HUES64 (cell line): ENCODE measurements around the gene CEP135.
"Not testable (repeated sequence)": the region's sequence is repeated elsewhere in the genome, so short reads cannot be mapped to it uniquely, and the experiment has no call there.

Experiments
- H3K27ac ChIP-seq: 2 replicates; pipeline ENCODE4 v1.7.0; 2013; ENCODE audit warnings: low read depth, low read length, inconsistent platforms
- H3K27me3 ChIP-seq: 2 replicates; pipeline ENCODE4 v1.6.1; 2013; ENCODE audit warnings: mild to moderate bottlenecking, low read length; ENCODE audit not compliant: insufficient read depth
- H3K36me3 ChIP-seq: 2 replicates; pipeline ENCODE4 v1.6.1; 2013; ENCODE audit warnings: mild to moderate bottlenecking, low read length; ENCODE audit not compliant: insufficient read depth
- H3K4me1 ChIP-seq: 2 replicates; pipeline ENCODE4 v1.6.1; 2013; ENCODE audit warnings: mild to moderate bottlenecking, low read length, moderate library complexity; ENCODE audit not compliant: insufficient read depth
- H3K4me3 ChIP-seq: 2 replicates; pipeline ENCODE4 v1.5.1; 2013; ENCODE audit warnings: mild to moderate bottlenecking, low read length, moderate library complexity
- H3K9ac ChIP-seq: 2 replicates; pipeline ENCODE4 v1.6.1; 2013; ENCODE audit warnings: mild to moderate bottlenecking, low read depth, low read length
- H3K9me3 ChIP-seq: 2 replicates; pipeline ENCODE4 v1.6.1; 2013; ENCODE audit warnings: low read depth, low read length; ENCODE audit not compliant: insufficient read depth
- WGBS: fragments of 150-250, 120-280 bp; methylation state at CpG from one replicate; pipeline ENCODE4 v1.1.7; 2013; ENCODE audit warnings: missing lambda C conversion rate; 5-methylcytosine and 5-hydroxymethylcytosine counted together

The CEP135 gene

DNA sequence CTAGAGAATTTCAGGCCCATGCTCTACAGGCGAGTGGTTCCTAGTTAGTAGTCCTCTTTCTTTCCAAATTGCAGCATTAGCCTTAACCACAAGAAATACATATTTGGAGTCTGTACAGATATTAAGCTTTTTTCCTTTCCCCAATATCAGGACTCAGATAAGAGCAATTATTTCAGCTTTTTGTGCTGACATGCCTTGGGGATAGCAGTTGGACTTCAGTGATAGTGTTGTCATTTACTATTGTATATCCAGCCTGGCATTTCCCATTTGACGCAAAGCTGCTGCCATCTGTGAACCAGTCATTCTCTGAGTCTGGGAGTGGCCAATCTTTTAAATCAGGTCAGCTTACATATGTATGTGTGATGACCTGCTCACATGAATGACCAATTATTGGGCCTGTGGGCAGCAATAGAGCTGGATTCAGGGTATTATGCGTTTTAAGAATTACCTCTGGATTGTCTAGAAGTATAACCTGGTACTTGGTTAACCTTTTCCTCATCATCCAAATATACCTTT is 6.8 kb upstream of the CEP135 start:
- no peak overlapping the region for H3K27ac ChIP-seq
- H3K36me3 ChIP-seq = no peaks in the 10 kb centered on the region
- H3K9me3 ChIP-seq = peaks cover 3% of the 10 kb centered on the region; the same call in 1 of the 2 replicates
- no peaks in the 10 kb centered on the region for H3K27me3 ChIP-seq
- H3K4me3 ChIP-seq = no peak overlapping the region
- no peak overlapping the region for H3K9ac ChIP-seq
- no peaks in the 10 kb centered on the region for H3K4me1 ChIP-seq
- 90% methylated on average over 3 of the region's 3 CpGs for WGBS

DNA sequence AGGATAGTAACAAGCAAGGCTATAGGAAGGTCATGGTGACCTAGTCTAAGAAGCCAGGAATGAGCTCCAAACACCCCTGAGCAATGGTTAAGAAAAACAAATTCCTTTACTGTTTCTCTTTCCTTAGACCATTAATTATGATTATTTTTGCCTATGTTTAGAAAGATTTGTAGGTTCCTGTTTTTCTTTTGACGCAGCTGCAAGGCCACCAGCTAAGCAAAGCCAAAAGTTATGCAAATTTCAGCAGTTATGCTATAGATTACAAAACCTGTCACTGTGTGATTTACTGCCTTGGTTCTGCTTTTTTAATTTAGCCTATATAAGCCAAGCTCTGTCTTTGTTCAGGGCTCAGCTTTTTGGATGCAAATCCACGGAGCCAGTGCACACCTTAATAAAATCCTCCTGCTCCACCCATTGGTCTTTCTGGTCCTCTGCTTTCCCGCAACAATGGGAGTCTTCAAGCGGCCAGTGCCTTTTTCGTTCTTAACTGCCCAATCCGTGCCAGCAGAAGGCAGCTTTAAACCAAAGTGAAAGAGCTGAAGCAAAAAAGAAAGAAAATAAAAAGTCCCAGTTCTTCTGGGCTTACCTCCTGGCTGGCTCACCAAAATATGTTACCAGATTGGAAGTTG is 1.4 kb upstream of the CEP135 start:
- 69% methylated on average over 6 of the region's 6 CpGs for WGBS
- Histone ChIP-seq H3K9me3 (no peaks in the 10 kb centered on the region), H3K27me3 (no peaks in the 10 kb centered on the region), H3K4me3 (no peak overlapping the region), H3K27ac (peak overlapping the region; percentile 4; the same call in 1 of the 2 replicates), H3K4me1 (peaks cover 20% of the 10 kb centered on the region), H3K9ac (no peak overlapping the region), H3K36me3 (peaks cover 5% of the 10 kb centered on the region)

DNA sequence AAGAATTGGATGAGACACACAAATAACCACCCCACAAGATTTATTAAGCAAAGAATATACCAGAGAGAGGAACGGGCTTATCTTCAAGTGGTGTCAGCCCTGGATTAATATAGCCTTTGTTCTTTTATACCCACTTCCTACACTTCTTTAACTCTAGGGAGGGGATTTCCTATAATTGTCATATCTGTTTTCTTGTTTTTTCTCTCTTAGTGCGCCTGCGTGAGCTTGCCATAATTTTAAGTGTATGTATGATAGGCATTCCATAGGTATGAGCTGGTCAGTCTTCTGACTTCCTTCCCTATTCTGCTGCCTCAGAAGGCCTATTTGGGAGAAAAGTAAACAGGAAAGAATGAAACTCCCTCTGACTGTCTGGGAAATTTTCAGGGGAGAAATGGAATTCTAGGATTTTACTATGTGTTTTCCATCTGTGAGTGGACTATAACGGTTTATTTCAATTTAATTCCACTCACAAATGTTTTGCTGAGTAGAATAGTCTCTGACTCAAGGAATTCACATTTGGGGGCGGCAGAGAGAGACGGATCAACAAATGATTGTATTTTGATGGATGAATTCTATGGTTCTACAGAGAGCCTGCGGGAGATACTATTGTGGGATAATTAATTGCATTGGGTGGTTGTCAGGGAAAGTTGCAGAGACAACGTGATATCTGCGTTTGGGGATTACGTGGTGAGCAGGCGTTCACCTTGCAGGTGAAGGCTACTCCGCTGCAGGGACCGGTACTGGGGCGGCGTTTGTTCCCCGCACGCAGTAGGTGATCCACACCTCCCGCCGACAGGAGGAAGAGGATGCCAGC is 626 bp upstream of the CEP135 start:
- H3K27ac ChIP-seq = peak overlapping the region; percentile 4; the same call in 1 of the 2 replicates

DNA sequence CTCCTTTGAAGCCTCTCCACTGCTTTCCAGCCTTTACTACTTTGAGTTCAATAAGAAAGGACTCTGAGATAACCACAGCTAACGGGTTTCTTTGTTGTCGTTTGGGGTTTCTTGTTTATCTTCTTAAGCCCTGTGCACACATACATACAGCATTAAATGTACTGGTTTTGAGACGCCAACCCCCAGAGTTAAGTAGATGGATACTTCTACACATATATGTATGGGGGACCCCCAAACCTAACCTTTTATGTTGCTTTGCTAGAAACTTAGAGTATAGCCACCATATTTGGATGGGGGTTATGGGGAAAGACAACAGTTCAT is 697 bp downstream of the CEP135 start:
- peaks cover 20% of the 10 kb centered on the region for H3K4me1 ChIP-seq
- H3K9ac ChIP-seq = peak overlapping the region; percentile 91
- H3K9me3 ChIP-seq = no peaks in the 10 kb centered on the region
- WGBS = no CpG with 5 or more reads among the region's 3 CpGs
- H3K27me3 ChIP-seq = no peaks in the 10 kb centered on the region
- peak overlapping the region; percentile 96 for H3K27ac ChIP-seq
- peak overlapping the region; percentile 92 for H3K4me3 ChIP-seq
- peaks cover 26% of the 10 kb centered on the region for H3K36me3 ChIP-seq

More for the DNA sequence above, 626 bp upstream of the CEP135 start:
- WGBS = 8% methylated on average over 17 of the region's 19 CpGs
- Histone ChIP-seq H3K36me3 (peaks cover 12% of the 10 kb centered on the region), H3K4me3 (peak overlapping the region; percentile 92), H3K9me3 (no peaks in the 10 kb centered on the region), H3K27me3 (no peaks in the 10 kb centered on the region), H3K4me1 (peaks cover 20% of the 10 kb centered on the region), H3K9ac (0 out of 2 replicates have a peak overlapping the region, but pooled peaks have one; percentile 12)

DNA sequence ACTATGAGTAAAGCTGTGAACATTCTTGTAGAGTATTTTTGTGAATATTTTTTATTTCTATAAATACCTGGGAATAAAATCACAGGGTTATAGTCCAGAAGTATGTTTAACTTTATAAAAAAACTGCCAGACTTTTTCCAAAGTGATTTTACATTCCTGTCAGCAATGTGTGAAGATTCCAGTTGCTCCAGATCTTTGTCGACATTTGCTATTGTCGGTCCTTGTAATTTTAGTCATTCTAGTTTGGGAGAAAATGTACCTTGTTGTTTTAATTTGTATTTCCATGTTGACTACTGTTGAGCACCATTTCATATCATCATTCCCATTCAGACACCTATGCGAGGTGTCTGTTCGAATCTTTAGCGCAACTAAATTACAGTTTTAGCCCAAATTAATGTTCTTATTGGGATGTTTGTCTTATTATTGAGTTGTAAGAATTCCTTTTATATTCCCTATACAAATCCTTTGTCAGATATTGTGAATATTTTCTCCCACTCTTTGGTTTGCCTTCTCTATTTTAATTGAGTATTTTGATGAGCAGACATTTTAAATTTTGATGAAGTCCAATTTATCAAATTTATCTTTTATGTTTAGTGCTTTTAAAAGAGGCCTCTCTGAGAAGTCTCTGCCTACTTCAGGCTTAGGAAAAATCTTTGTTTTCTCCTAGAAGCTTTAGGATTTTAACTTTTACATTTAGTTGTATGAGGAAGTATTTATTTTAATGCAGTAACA is 2.6 kb downstream of the CEP135 start:
- no peak overlapping the region for H3K27ac ChIP-seq
- H3K27me3 ChIP-seq = no peaks in the 10 kb centered on the region
- no peak overlapping the region for H3K9ac ChIP-seq
- WGBS = 89% methylated on average over 3 of the region's 5 CpGs
- no peak overlapping the region for H3K4me3 ChIP-seq
- peaks cover 44% of the 10 kb centered on the region for H3K36me3 ChIP-seq
- H3K9me3 ChIP-seq = no peaks in the 10 kb centered on the region
- peaks cover 20% of the 10 kb centered on the region for H3K4me1 ChIP-seq

DNA sequence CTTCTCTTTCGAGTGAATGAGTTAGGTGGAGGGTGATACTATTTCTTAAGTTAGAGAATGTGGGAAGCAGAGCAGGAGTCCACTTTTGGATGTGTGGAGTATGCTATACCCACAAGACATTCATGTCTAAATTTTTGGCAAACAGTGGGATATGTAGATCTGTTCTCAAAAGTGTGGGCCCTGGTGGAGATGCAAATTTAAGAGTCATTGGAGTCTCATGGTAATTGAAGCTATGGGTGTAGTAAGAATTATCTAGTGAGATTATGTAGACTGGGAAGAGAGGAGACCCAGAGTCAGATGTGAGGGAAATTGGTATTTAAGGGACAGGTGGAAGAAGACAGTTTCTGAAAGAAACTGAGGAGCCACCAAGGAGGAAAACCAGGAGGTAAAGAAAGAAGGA is 7.0 kb downstream of the CEP135 start:
- no peak overlapping the region for H3K9ac ChIP-seq
- H3K4me1 ChIP-seq = no peaks in the 10 kb centered on the region
- H3K36me3 ChIP-seq = peaks cover 85% of the 10 kb centered on the region
- H3K4me3 ChIP-seq = no peak overlapping the region
- H3K9me3 ChIP-seq = no peaks in the 10 kb centered on the region
- H3K27me3 ChIP-seq = no peaks in the 10 kb centered on the region
- 100% methylated on average over 1 of the region's 1 CpG for WGBS
- H3K27ac ChIP-seq = no peak overlapping the region

DNA sequence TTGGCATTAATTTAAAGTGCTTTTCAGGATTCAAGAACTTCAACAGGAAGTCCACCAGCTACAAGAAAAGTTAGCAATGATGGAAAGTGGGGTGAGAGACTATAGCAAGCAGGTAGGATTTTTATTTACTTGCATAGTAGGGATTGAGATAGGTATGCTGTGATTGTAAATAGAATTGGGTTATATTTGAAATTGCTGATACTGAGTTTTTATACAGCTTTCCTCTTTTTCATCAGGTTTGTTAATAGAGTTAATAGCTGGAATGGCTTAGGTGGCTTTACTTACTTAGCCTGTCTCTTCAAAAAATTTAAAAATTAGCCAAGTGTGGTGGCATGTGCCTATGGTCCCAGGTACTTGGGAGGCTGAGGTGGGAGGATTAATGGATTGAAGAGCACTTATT is 10.9 kb downstream of the CEP135 start:
- Histone ChIP-seq H3K9me3 (no peaks in the 10 kb centered on the region), H3K4me3 (no peak overlapping the region), H3K36me3 (peaks cover 77% of the 10 kb centered on the region), H3K9ac (no peak overlapping the region), H3K27ac (no peak overlapping the region), H3K4me1 (no peaks in the 10 kb centered on the region), H3K27me3 (no peaks in the 10 kb centered on the region)

DNA sequence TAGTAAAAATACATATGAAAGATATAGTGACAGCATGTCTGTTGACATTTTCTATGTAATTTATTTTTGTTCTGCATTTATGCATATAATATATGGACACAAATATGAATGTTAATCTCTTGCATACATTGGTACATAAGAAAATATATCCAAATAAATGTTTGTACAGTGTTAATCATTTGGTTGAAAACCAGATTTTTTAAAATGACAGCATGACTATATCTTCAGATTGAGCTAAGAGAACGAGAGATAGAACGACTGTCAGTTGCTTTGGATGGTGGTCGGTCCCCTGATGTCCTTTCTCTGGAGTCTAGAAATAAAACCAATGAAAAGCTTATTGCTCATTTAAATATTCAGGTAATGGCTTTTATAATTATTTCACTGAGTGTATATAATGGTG is 15.3 kb downstream of the CEP135 start:
- WGBS = 95% methylated on average over 3 of the region's 3 CpGs
- H3K4me3 ChIP-seq = no peak overlapping the region
- no peaks in the 10 kb centered on the region for H3K4me1 ChIP-seq
- H3K27me3 ChIP-seq = no peaks in the 10 kb centered on the region
- H3K36me3 ChIP-seq = peaks cover 58% of the 10 kb centered on the region
- no peak overlapping the region for H3K9ac ChIP-seq
- no peaks in the 10 kb centered on the region for H3K9me3 ChIP-seq
- H3K27ac ChIP-seq = no peak overlapping the region

DNA sequence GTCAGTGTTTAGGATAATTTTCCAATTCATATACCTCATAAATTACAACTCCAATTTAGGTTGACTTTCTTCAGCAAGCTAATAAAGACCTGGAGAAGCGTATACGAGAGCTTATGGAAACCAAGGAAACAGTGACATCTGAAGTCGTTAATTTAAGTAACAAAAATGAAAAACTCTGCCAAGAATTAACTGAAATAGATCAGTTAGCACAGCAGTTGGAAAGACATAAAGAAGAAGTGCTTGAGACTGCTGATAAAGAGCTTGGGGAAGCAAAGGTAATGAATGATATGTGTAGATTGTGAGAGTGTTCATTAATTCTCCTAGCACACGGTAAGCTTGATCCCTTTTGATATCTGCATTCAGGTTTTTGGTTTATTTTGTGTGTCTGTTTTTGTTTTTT is 16.8 kb downstream of the CEP135 start:
- Histone ChIP-seq H3K4me3 (no peak overlapping the region), H3K9me3 (no peaks in the 10 kb centered on the region), H3K4me1 (no peaks in the 10 kb centered on the region), H3K27ac (no peak overlapping the region), H3K27me3 (no peaks in the 10 kb centered on the region), H3K36me3 (peaks cover 44% of the 10 kb centered on the region), H3K9ac (no peak overlapping the region)
- 90% methylated on average over 4 of the region's 4 CpGs for WGBS

DNA sequence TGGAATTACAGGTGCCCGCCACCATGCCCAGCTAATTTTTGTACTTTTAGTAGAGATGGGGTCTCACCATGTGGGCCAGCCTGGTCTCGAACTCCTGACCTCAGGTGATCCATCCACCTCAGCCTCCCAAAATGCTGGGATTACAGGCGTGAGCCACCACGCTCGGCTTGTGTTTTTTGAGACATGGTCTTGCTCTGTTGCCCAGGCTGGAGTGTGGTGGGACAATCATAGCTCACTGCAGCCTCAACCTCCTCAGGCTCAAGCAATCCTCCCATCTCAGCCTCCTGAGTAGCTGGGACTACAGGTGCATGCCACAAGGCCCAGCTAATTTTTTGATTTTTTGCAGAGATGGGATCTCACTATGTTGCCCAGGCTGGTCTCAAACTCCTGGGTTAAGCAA is 17.6 kb downstream of the CEP135 start:
- peaks cover 43% of the 10 kb centered on the region for H3K36me3 ChIP-seq
- not testable (repeated sequence) for H3K27ac ChIP-seq, H3K27me3 ChIP-seq, H3K9me3 ChIP-seq, H3K9ac ChIP-seq, H3K4me3 ChIP-seq, H3K4me1 ChIP-seq
- 94% methylated on average over 5 of the region's 5 CpGs for WGBS

DNA sequence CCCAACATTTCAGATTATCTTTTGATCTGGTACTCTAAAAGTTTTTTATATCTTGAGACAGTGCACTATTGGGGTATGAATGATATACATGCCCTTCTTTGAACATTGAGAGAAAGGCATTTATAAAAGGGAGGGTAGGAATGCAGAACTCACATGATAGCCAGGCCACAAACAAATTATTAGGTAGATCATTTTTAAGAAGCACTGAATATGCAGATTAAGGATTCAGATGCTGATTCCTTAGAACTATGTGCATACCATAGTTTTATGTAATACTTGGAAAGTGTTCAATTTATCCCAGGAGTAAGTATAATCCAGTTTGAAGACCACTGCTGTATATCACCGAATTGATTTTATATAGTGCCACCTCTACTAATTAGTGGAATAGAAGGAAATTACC is 18.6 kb downstream of the CEP135 start:
- Histone ChIP-seq H3K9ac (no peak overlapping the region), H3K4me3 (no peak overlapping the region), H3K9me3 (no peaks in the 10 kb centered on the region), H3K4me1 (no peaks in the 10 kb centered on the region), H3K27ac (no peak overlapping the region), H3K36me3 (peaks cover 48% of the 10 kb centered on the region), H3K27me3 (no peaks in the 10 kb centered on the region)
- WGBS = no CpG with 5 or more reads among the region's 1 CpG
